RWPE2 (cell line): ENCODE results near the gene CTNNA1.

ENCODE experiments used
- ATAC-seq: fragments of 200-7000 bp; cut with Tn5 transposase; 3 replicates; pipeline ENCODE4 v1.9.1; 2021; ENCODE audit warnings: low read depth
- DNase-seq: peaks from one replicate; pipeline ENCODE4 v3.0.0-alpha.2; 2020; ENCODE audit warnings: low spot score
- H3K27ac ChIP-seq: fragments of 450-650 bp; 2 replicates; pipeline ENCODE4 v1.5.1; 2017; ENCODE audit warnings: mild to moderate bottlenecking; ENCODE audit not compliant: poor library complexity, severe bottlenecking
- H3K27me3 ChIP-seq: fragments of 250-450 bp; sonication (Bioruptor Pico); 2 replicates; pipeline ENCODE4 v1.5.1; 2021; ENCODE audit warnings: mild to moderate bottlenecking, moderate library complexity; ENCODE audit not compliant: insufficient read depth, poor library complexity, severe bottlenecking
- H3K36me3 ChIP-seq: fragments of 250-450 bp; sonication (Bioruptor Pico); 2 replicates; pipeline ENCODE4 v1.5.1; 2020; ENCODE audit warnings: low read depth, mild to moderate bottlenecking, moderate library complexity
- H3K4me1 ChIP-seq: fragments of 250-450 bp; sonication (Bioruptor Pico); 2 replicates; pipeline ENCODE4 v1.5.1; 2021; ENCODE audit warnings: mild to moderate bottlenecking, moderate library complexity; ENCODE audit not compliant: insufficient read depth, poor library complexity, severe bottlenecking
- H3K4me3 ChIP-seq: fragments of 250-450 bp; sonication (Bioruptor Pico); 2 replicates; pipeline ENCODE4 v1.5.1; 2021; ENCODE audit warnings: mild to moderate bottlenecking, moderate library complexity; ENCODE audit not compliant: severe bottlenecking
- H3K9me3 ChIP-seq: fragments of 250-450 bp; sonication (Bioruptor Pico); 2 replicates; pipeline ENCODE4 v1.5.1; 2021; ENCODE audit warnings: mild to moderate bottlenecking, moderate library complexity; ENCODE audit not compliant: severe bottlenecking
- CTCF ChIP-seq: fragments of 450-650 bp; IDR thresholded peaks from one replicate; pipeline ENCODE4 v1.5.1; 2017; ENCODE audit warnings: mild to moderate bottlenecking, moderate library complexity; ENCODE audit not compliant: poor library complexity, severe bottlenecking

The CTNNA1 gene

DNA sequence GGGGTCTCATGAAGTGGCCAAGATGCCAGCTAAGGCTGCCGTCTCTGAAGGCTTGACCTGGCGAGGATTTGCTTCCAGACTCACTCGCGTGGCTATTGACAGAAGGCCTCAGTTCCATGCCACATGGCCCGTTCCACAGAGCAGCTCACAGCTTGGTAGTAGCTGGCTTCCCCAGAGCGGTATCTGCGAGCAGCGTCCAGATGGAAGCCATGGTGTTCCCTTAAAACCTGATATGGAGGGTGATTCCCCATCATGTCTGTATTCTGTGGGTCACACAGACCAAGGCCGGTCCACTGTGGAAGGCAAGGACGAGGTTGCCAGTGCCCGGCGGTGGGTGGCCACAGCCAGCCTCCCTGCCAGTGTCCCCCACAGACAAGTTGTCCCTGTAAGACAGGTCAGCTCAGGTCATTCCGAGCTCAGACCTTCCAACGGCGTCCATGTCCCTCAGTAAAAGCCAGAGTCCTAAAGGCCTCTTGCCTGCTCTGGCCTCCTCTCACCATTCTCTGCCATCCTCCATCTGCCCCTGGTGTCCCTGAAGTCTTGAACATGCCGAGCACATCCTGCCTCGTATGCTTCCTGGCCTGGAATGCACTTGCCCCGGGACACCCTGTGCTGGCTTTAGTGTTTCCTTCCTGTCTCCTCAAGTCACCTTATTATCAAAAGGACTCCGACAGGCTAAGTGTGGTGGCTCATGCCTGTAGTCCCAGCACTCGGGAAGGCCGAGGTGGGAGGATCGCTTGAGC is 183.2 kb downstream of the CTNNA1 start:
- no peak for TF ChIP-seq CTCF
- Histone ChIP-seq H3K4me3 (no peak overlapping the region), H3K27me3 (no peaks in the 10 kb centered on the region), H3K9me3 (no peaks in the 10 kb centered on the region), H3K27ac (no peak overlapping the region), H3K4me1 (no peaks in the 10 kb centered on the region), H3K36me3 (peaks cover 40% of the 10 kb centered on the region)
- no peak for ATAC-seq
- DNase-seq, result no peak

DNA sequence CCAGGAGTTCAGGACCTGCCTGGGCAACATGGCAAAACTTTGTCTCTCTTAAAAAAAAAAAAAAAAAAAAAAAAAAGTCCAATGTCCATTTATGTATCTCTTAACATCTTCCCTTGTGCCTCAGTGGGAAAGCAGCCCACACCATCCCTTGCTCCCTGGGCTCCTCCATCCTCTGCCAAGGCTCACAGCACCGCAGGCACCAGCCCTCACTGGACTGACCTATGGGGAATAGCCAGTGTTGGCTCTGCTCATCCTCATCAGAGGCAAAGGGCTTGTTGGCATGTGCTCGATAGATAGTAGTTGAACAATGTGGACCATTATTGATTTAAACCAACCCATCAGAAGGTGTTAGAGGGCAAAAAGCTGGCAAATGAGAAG is 183.7 kb downstream of the CTNNA1 start:
- no peaks in the 10 kb centered on the region for H3K4me1 ChIP-seq
- ATAC-seq (no peak), DNase-seq (no peak)
- H3K36me3 ChIP-seq, result peaks cover 34% of the 10 kb centered on the region
- no peak overlapping the region for H3K4me3 ChIP-seq
- no peaks in the 10 kb centered on the region for H3K9me3 ChIP-seq
- H3K27me3 ChIP-seq, result no peaks in the 10 kb centered on the region
- TF ChIP-seq CTCF, result no peak
- H3K27ac ChIP-seq, result no peak overlapping the region

- no peaks in the 10 kb centered on the region for H3K27me3 ChIP-seq
- no peak for DNase-seq
- ATAC-seq, result peak; percentile 18; the same call in 2 of the 3 replicates
- H3K4me3 ChIP-seq, result no peak overlapping the region
- H3K36me3 ChIP-seq, result peaks cover 27% of the 10 kb centered on the region
- TF ChIP-seq CTCF, result no peak
- no peak overlapping the region for H3K27ac ChIP-seq
- H3K9me3 ChIP-seq, result no peaks in the 10 kb centered on the region
- no peaks in the 10 kb centered on the region for H3K4me1 ChIP-seq
These were observed 184.5 kb downstream of the CTNNA1 start for GRCh38 chr5:138937392-138938387.

- ATAC-seq (no peak), DNase-seq (no peak)
- Histone ChIP-seq H3K27me3 (no peaks in the 10 kb centered on the region), H3K9me3 (no peaks in the 10 kb centered on the region), H3K4me1 (no peaks in the 10 kb centered on the region), H3K4me3 (no peak overlapping the region), H3K36me3 (peaks cover 19% of the 10 kb centered on the region), H3K27ac (no peak overlapping the region)
- TF ChIP-seq CTCF, result no peak
These were observed 185.3 kb downstream of the CTNNA1 start for GRCh38 chr5:138938526-138938925.
